Hindlimb muscle (tissue), 1 donor: ENCODE data around the gene GNB2. TPM values are rescaled to one million over a fixed set of nuclear protein-coding genes. Genes with fewer than 3 reads are reported as not detected.
A peak's percentile ranks its signal among the peaks of the same experiment; 100 is the strongest.

Experiments used
- DNase-seq: peaks from one replicate; pipeline ENCODE4 v3.0.0-alpha.2; 2013
- polyA plus RNA-seq: library from polyadenylated mRNA; unstranded; fragments of 120-200 nt; gene quantifications from one replicate; pipeline ENCODE4 v1.2.1, GENCODE V29; 2013; ENCODE audit not compliant: insufficient read length

GNB2 gene
- polyA plus RNA-seq, 1 donor, result 159 TPM

GRCh38 chr7:100681491-100682227, 8.1 kb downstream of the GNB2 start:
- DNase-seq, result no peak

- no peak for DNase-seq
These were observed 8.7 kb downstream of the GNB2 start for GRCh38 chr7:100682228-100682741.

- DNase-seq, result no peak
These were observed 9.6 kb downstream of the GNB2 start for GRCh38 chr7:100682991-100683658.

- DNase-seq, result no peak
These were observed 10.4 kb downstream of the GNB2 start for GRCh38 chr7:100683659-100684533.

- no peak for DNase-seq
These were observed 11.0 kb downstream of the GNB2 start for GRCh38 chr7:100684534-100685042.

GRCh38 chr7:100685049-100685605, 11.6 kb downstream of the GNB2 start:
- DNase-seq, result no peak

GRCh38 chr7:100685631-100686145, 12.1 kb downstream of the GNB2 start:
- no peak for DNase-seq

GRCh38 chr7:100686201-100686821, 12.8 kb downstream of the GNB2 start:
- DNase-seq, result no peak

- no peak for DNase-seq
These were observed 13.3 kb downstream of the GNB2 start for GRCh38 chr7:100686822-100687211.

- no peak for DNase-seq
These were observed 13.7 kb downstream of the GNB2 start for GRCh38 chr7:100687261-100687660.

GRCh38 chr7:100687751-100688300, 14.3 kb downstream of the GNB2 start:
- DNase-seq, result no peak

GRCh38 chr7:100688326-100688860, 14.9 kb downstream of the GNB2 start:
- DNase-seq, result no peak

GRCh38 chr7:100689230-100690135, 15.9 kb downstream of the GNB2 start:
- DNase-seq, result no peak

GRCh38 chr7:100691676-100692577, 18.4 kb downstream of the GNB2 start:
- DNase-seq, result peak; percentile 75

GRCh38 chr7:100692578-100692961, 19.0 kb downstream of the GNB2 start:
- DNase-seq, result no peak

- no peak for DNase-seq
These were observed 20.0 kb downstream of the GNB2 start for GRCh38 chr7:100693312-100694097.

- DNase-seq, result peak; percentile 71
These were observed 20.7 kb downstream of the GNB2 start, which contains the start of gene GIGYF1 for GRCh38 chr7:100694098-100694745. Gene GIGYF1 (minus strand): TSS chr7:100694250. CDS start chr7:100688238, 6,012 bp downstream.
